SK-N-SH treated with all-trans-retinoic acid at 6 μM for 48 hours (cell line): ENCODE results near the gene AMOTL1.

Experiments used
- ARNTL ChIP-seq: fragments of 450-650 bp; formaldehyde crosslinking; IDR thresholded peaks from 2 replicates; pipeline ENCODE4 v1.5.0; 2020; ENCODE audit warnings: low read depth, mild to moderate bottlenecking, moderate library complexity, borderline replicate concordance
- CREB5 ChIP-seq: fragments of 250-450 bp; sonication (Bioruptor Pico); IDR thresholded peaks from 2 replicates; pipeline ENCODE4 v1.5.1; 2020; ENCODE audit warnings: low read depth, mild to moderate bottlenecking, moderate library complexity
- CSDC2 ChIP-seq: fragments of 250-450 bp; sonication (Bioruptor Pico); IDR thresholded peaks from 2 replicates; pipeline ENCODE4 v1.5.0; 2020; ENCODE audit warnings: mild to moderate bottlenecking, moderate library complexity
- GLIS3 ChIP-seq: fragments of 250-450 bp; sonication (Bioruptor Pico); IDR thresholded peaks from 2 replicates; pipeline ENCODE4 v1.5.0; 2020; ENCODE audit warnings: mild to moderate bottlenecking, moderate library complexity
- ISL1 ChIP-seq: fragments of 250-450 bp; sonication (Bioruptor Pico); IDR thresholded peaks from 2 replicates; pipeline ENCODE4 v2.1.2; 2022; ENCODE audit warnings: mild to moderate bottlenecking, moderate library complexity
- PATZ1 ChIP-seq: fragments of 250-450 bp; sonication (Bioruptor Pico); IDR thresholded peaks from 2 replicates; pipeline ENCODE4 v1.8.0; 2020; ENCODE audit warnings: mild to moderate bottlenecking, moderate library complexity, borderline replicate concordance
- POU6F1 ChIP-seq: fragments of 250-450 bp; sonication (Bioruptor Pico); IDR thresholded peaks from 2 replicates; pipeline ENCODE4 v1.8.0; 2021; ENCODE audit warnings: low read depth, mild to moderate bottlenecking, moderate library complexity, borderline replicate concordance
- TCF4 ChIP-seq: fragments of 250-450 bp; sonication (Bioruptor Pico); IDR thresholded peaks from 2 replicates; pipeline ENCODE4 v1.8.0; 2021; ENCODE audit warnings: mild to moderate bottlenecking, moderate library complexity, borderline replicate concordance
- TOX ChIP-seq: fragments of 250-450 bp; sonication (Bioruptor Pico); IDR thresholded peaks from 2 replicates; pipeline ENCODE4 v1.8.0; 2021; ENCODE audit warnings: mild to moderate bottlenecking, moderate library complexity, borderline replicate concordance
- TSHZ2 ChIP-seq: fragments of 250-450 bp; sonication (Bioruptor Pico); IDR thresholded peaks from 2 replicates; pipeline ENCODE4 v1.5.0; 2020; ENCODE audit warnings: mild to moderate bottlenecking, moderate library complexity
- ZFP3 ChIP-seq: fragments of 250-450 bp; sonication (Bioruptor Pico); IDR thresholded peaks from 2 replicates; pipeline ENCODE4 v1.5.0; 2020; ENCODE audit warnings: mild to moderate bottlenecking, moderate library complexity
- ZFP30 ChIP-seq: fragments of 450-650 bp; formaldehyde crosslinking; IDR thresholded peaks from 2 replicates; pipeline ENCODE4 v1.5.0; 2022; ENCODE audit warnings: mild to moderate bottlenecking, moderate library complexity
- ZNF70 ChIP-seq: fragments of 450-650 bp; formaldehyde crosslinking; IDR thresholded peaks from 2 replicates; pipeline ENCODE4 v1.5.0; 2020; ENCODE audit warnings: mild to moderate bottlenecking, moderate library complexity
- ZNF8 ChIP-seq: fragments of 450-650 bp; formaldehyde crosslinking; IDR thresholded peaks from 2 replicates; pipeline ENCODE4 v1.5.0; 2020; ENCODE audit warnings: mild to moderate bottlenecking, moderate library complexity

GRCh38 chr11:94849839-94850238 is 81.7 kb downstream of the AMOTL1 start:
- TF ChIP-seq POU6F1 (CRISPR knock-in tag), result no peak
- TF ChIP-seq TOX (CRISPR knock-in tag), result no peak
- TF ChIP-seq GLIS3 (CRISPR knock-in tag), result no peak
- no peak for TF ChIP-seq ARNTL
- no peak for TF ChIP-seq CREB5
- TF ChIP-seq PATZ1 (CRISPR knock-in tag), result no peak
- no peak for TF ChIP-seq ZNF70
- no peak for TF ChIP-seq ISL1 (CRISPR knock-in tag)
- no peak for TF ChIP-seq ZFP30 (CRISPR knock-in tag)
- TF ChIP-seq ZFP3 (CRISPR knock-in tag), result no peak
- no peak for TF ChIP-seq ZNF8 (CRISPR knock-in tag)
- TF ChIP-seq CSDC2 (CRISPR knock-in tag), result no peak
- TF ChIP-seq TCF4 (CRISPR knock-in tag), result no peak
- TF ChIP-seq TSHZ2 (CRISPR knock-in tag), result no peak
